Measurements from ENCODE around the gene LPXN. TPM values are rescaled to one million over a fixed set of nuclear protein-coding genes. Genes with fewer than 3 reads are reported as not detected.
"Not testable (repeated sequence)": the region's sequence is repeated elsewhere in the genome, so short reads cannot be mapped to it uniquely, and the experiment has no call there.

The LPXN gene
- total and polyA plus RNA-seq, 7 donors, result 0.73 to 4.7 (median 2.8) TPM

DNA sequence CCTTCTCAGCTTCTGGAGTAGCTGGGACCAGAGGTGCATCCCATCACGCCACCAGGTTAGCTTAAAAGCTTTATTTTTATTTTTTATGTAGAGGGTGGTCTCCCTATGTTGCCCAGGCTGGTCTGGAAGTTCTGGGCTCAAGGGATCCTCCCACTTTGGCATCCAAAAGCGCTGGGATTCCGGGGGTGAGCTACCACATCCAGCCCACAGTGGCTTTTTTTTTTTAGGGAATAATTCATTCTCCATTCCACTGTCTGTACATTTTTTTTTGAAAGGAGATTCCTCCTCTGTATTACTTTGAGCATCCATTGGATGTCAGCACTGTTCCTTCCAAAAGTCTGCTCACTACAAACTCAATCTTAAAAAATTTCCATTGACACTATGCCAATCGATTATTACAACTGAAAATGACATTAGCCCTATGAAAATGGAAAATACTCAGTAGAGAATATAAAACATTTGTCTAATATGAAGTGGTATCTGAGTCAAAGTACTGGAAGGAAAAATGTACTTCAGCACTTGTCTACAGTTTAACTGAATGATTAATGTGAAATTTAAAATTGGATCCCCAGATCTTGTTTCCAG lies 1.3 kb upstream of the LPXN start:
- ATAC-seq, result no peak
- peaks cover 63% of the 10 kb centered on the region for H3K4me1 ChIP-seq
- H3K4me3 ChIP-seq, result peak overlapping the region; percentile 92
- WGBS, 3 donors, result 26 to 31% (median 27%) methylated on average over 4 of the region's 4 CpGs
- no peaks in the 10 kb centered on the region for H3K9me3 ChIP-seq
- no peak for DNase-seq
- H3K36me3 ChIP-seq (ENCODE audit: insufficient read depth in 1 of 2, low read depth in 1 of 2), result no peaks in the 10 kb centered on the region
- TF ChIP-seq, protein P1, sequence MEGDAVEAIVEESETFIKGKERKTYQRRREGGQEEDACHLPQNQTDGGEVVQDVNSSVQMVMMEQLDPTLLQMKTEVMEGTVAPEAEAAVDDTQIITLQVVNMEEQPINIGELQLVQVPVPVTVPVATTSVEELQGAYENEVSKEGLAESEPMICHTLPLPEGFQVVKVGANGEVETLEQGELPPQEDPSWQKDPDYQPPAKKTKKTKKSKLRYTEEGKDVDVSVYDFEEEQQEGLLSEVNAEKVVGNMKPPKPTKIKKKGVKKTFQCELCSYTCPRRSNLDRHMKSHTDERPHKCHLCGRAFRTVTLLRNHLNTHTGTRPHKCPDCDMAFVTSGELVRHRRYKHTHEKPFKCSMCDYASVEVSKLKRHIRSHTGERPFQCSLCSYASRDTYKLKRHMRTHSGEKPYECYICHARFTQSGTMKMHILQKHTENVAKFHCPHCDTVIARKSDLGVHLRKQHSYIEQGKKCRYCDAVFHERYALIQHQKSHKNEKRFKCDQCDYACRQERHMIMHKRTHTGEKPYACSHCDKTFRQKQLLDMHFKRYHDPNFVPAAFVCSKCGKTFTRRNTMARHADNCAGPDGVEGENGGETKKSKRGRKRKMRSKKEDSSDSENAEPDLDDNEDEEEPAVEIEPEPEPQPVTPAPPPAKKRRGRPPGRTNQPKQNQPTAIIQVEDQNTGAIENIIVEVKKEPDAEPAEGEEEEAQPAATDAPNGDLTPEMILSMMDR (IDR thresholded peaks at IDR 0.05), result peak; percentile 48
- no peaks in the 10 kb centered on the region for H3K27me3 ChIP-seq (ENCODE audit: insufficient read depth in 3 of 3, low read length in 2 of 3)
- H3K27ac ChIP-seq, result peak overlapping the region; percentile 100
- intact Hi-C loops (cut with DNase I), result loop anchor here (2.0 to 5.0 kb wide), 2 partner anchors 50 to 98 kb away; no protein-coding TSS in a partner anchor

DNA sequence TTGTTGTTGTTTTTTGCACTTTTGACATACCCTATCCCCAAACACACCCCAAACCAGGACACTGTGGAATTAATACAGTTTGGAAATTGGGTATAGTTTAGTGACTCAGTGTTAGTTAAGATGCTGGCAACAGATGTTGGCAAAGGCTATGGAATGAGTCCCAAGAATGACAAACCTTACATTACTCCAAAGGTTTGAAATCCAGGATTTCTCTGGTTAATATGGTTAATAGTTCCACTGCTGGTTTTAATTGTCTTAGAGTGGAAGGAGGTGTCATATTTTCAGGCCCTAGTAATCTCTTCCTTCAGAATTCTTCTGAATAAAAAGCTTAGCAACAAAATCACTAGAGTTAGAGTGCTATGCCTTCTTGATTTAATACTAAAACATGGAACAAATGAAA lies 775 bp downstream of the LPXN start:
- Histone ChIP-seq H3K4me1 (peaks cover 46% of the 10 kb centered on the region), H3K36me3 (ENCODE audit: insufficient read depth in 1 of 2, low read depth in 1 of 2) (peaks cover 0 to 5% of the 10 kb centered on the region in 2 donors), H3K27me3 (ENCODE audit: insufficient read depth in 3 of 3, low read length in 2 of 3) (no peaks in the 10 kb centered on the region), H3K9me3 (no peaks in the 10 kb centered on the region), H3K27ac (peak overlapping the region; percentile 100), H3K4me3 (peak overlapping the region; percentile 28)
- DNase-seq (no peak), ATAC-seq (no peak)
- intact Hi-C loops (cut with DNase I), result loop anchor here (5.0 kb wide), 2 partner anchors 52 to 102 kb away; no protein-coding TSS in a partner anchor
- TF ChIP-seq, protein P1 (IDR thresholded peaks at IDR 0.05), result no peak

GRCh38 chr11:58573451-58574104 lies 2.1 kb downstream of the LPXN start:
- Histone ChIP-seq H3K36me3 (ENCODE audit: insufficient read depth in 1 of 2, low read depth in 1 of 2) (peaks cover 0 to 18% of the 10 kb centered on the region in 2 donors), H3K27me3 (ENCODE audit: insufficient read depth in 3 of 3, low read length in 2 of 3) (no peaks in the 10 kb centered on the region), H3K4me3 (peak overlapping the region; percentile 9), H3K27ac (peak overlapping the region; percentile 100), H3K9me3 (no peaks in the 10 kb centered on the region), H3K4me1 (peaks cover 46% of the 10 kb centered on the region)
- ATAC-seq (no peak), DNase-seq (peak; percentile 67)
- WGBS, 3 donors, result 29 to 58% (median 37%) methylated on average over 4 of the region's 4 CpGs
- intact Hi-C loops (cut with DNase I), result loop anchor here in 1 of 2 donors (5.0 kb wide), 1 partner anchor 104 kb away; no protein-coding TSS in a partner anchor
- TF ChIP-seq, protein P1 (IDR thresholded peaks at IDR 0.05), result no peak

GRCh38 chr11:58572906-58573305 lies 2.8 kb downstream of the LPXN start:
- H3K27me3 ChIP-seq (ENCODE audit: insufficient read depth in 3 of 3, low read length in 2 of 3); ATAC-seq; H3K9me3 ChIP-seq; DNase-seq; H3K4me3 ChIP-seq: not testable (repeated sequence)
- Histone ChIP-seq H3K4me1 (peaks cover 46% of the 10 kb centered on the region), H3K36me3 (ENCODE audit: insufficient read depth in 1 of 2, low read depth in 1 of 2) (peaks cover 0 to 22% of the 10 kb centered on the region in 2 donors), H3K27ac (peak overlapping the region; percentile 100)
- 90 to 97% (median 96%) methylated on average over 14 of the region's 14 CpGs for WGBS, 3 donors
- intact Hi-C loops (cut with DNase I), result loop anchor here in 1 of 2 donors (5.0 kb wide), 1 partner anchor 104 kb away; no protein-coding TSS in a partner anchor

- peaks cover 0 to 56% of the 10 kb centered on the region in 2 donors for H3K36me3 ChIP-seq (ENCODE audit: insufficient read depth in 1 of 2, low read depth in 1 of 2)
- peak; percentile 40 to 63 for DNase-seq
- peak in 3 of 4 donors; percentile 65 to 74 (median 68) for ATAC-seq
These were observed 7.7 kb downstream of the LPXN start for GRCh38 chr11:58567889-58568512.

More at GRCh38 chr11:58567889-58568512, 7.7 kb downstream of the LPXN start:
- Histone ChIP-seq H3K27me3 (ENCODE audit: insufficient read depth in 3 of 3, low read length in 2 of 3) (no peaks in the 10 kb centered on the region), H3K4me1 (peaks cover 3% of the 10 kb centered on the region), H3K4me3 (no peak overlapping the region), H3K9me3 (no peaks in the 10 kb centered on the region), H3K27ac (no peak overlapping the region)
- intact Hi-C loops (cut with DNase I), result no loop called here
- TF ChIP-seq, protein P1 (IDR thresholded peaks at IDR 0.05), result peak; percentile 68
- 59 to 63% (median 60%) methylated on average over 4 of the region's 4 CpGs for WGBS, 3 donors

Measured in psoas muscle (tissue), 8 donors.